HepG2 (cell line): ENCODE measurements around the gene UPF3A.

Source experiments
- CAMTA2 ChIP-seq: sonication (generic); formaldehyde crosslinking; IDR thresholded peaks from 2 replicates; pipeline ENCODE4 v1.4.0; 2020; ENCODE audit warnings: mild to moderate bottlenecking, missing genetic modification reagents, borderline replicate concordance
- FOSL2 ChIP-seq: sonication (generic); formaldehyde crosslinking; IDR thresholded peaks from 2 replicates; pipeline ENCODE4 v1.4.0; 2020; ENCODE audit warnings: missing genetic modification reagents
- POLR2A ChIP-seq, 2 experiments: IDR thresholded peaks; 2 replicates each; pipeline ENCODE4 v1.6.1; 2011; ENCODE audit warnings: low read depth in 2 of 2, low read length in 2 of 2, mild to moderate bottlenecking in 1 of 2, moderate library complexity in 1 of 2; ENCODE audit not compliant: insufficient read depth in 1 of 2
- PTBP1 ChIP-seq: fragments of 200-400 bp; formaldehyde crosslinking; IDR thresholded peaks from 2 replicates; pipeline ENCODE4 v1.6.1; 2018; ENCODE audit warnings: low read length, low read depth; ENCODE audit not compliant: poor library complexity, severe bottlenecking
- SP2 ChIP-seq: sonication (generic); formaldehyde crosslinking; IDR thresholded peaks from 2 replicates; pipeline ENCODE4 v1.5.1; 2020; ENCODE audit warnings: mild to moderate bottlenecking, missing genetic modification reagents
- ZNF136 ChIP-seq: sonication (generic); formaldehyde crosslinking; IDR thresholded peaks from 2 replicates; pipeline ENCODE4 v1.8.1; 2022; ENCODE audit warnings: low read depth, mild to moderate bottlenecking, moderate library complexity, missing genetic modification reagents
- TF ChIP-seq, protein P1 (sequence below): sonication (generic); formaldehyde crosslinking; IDR thresholded peaks from 2 replicates; pipeline ENCODE4 v1.9.0; 2022; ENCODE audit warnings: missing genetic modification reagents, mild to moderate bottlenecking, borderline replicate concordance
- TF ChIP-seq, protein P2 (sequence below): sonication (generic); formaldehyde crosslinking; IDR thresholded peaks from 2 replicates; pipeline ENCODE4 v1.4.0; 2020; ENCODE audit warnings: missing genetic modification reagents, borderline replicate concordance
- TF ChIP-seq, protein P3 (sequence below): sonication (generic); formaldehyde crosslinking; IDR thresholded peaks from 2 replicates; pipeline ENCODE4 v1.4.0; 2020; ENCODE audit warnings: missing genetic modification reagents, mild to moderate bottlenecking, borderline replicate concordance
- TF ChIP-seq, protein P4 (sequence below): sonication (generic); formaldehyde crosslinking; IDR thresholded peaks from 2 replicates; pipeline ENCODE4 v1.5.0; 2020; ENCODE audit warnings: mild to moderate bottlenecking, missing genetic modification reagents, moderate library complexity
- TF ChIP-seq, protein P5 (sequence below): sonication (generic); formaldehyde crosslinking; IDR thresholded peaks from 2 replicates; pipeline ENCODE4 v1.4.0; 2020; ENCODE audit warnings: missing genetic modification reagents, mild to moderate bottlenecking, borderline replicate concordance

DNA sequence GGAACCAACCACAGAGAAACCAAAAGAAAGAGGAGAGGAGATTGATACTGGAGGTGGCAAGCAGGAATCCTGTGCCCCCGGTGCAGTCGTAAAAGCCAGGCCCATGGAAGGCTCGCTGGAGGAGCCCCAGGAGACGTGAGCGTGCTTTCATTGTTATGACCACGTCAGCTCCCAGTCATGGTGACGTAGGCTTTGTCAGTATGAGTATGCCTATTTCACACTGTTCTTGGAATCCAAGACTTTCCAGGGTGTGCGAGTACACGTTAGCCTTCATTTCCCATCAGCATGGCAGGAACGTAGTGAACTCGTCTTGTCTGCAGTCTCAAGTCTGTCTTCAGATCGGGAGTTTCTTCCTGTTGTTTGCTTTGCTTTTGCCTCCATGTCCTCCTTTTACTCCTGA lies 17.5 kb downstream of the UPF3A start:
- TF ChIP-seq, protein P1, sequence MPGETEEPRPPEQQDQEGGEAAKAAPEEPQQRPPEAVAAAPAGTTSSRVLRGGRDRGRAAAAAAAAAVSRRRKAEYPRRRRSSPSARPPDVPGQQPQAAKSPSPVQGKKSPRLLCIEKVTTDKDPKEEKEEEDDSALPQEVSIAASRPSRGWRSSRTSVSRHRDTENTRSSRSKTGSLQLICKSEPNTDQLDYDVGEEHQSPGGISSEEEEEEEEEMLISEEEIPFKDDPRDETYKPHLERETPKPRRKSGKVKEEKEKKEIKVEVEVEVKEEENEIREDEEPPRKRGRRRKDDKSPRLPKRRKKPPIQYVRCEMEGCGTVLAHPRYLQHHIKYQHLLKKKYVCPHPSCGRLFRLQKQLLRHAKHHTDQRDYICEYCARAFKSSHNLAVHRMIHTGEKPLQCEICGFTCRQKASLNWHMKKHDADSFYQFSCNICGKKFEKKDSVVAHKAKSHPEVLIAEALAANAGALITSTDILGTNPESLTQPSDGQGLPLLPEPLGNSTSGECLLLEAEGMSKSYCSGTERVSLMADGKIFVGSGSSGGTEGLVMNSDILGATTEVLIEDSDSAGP = no peak
- TF ChIP-seq PTBP1 = no peak
- no peak for TF ChIP-seq CAMTA2 (CRISPR knock-in tag)
- no peak for TF ChIP-seq ZNF136 (CRISPR knock-in tag)
- TF ChIP-seq, protein P2, sequence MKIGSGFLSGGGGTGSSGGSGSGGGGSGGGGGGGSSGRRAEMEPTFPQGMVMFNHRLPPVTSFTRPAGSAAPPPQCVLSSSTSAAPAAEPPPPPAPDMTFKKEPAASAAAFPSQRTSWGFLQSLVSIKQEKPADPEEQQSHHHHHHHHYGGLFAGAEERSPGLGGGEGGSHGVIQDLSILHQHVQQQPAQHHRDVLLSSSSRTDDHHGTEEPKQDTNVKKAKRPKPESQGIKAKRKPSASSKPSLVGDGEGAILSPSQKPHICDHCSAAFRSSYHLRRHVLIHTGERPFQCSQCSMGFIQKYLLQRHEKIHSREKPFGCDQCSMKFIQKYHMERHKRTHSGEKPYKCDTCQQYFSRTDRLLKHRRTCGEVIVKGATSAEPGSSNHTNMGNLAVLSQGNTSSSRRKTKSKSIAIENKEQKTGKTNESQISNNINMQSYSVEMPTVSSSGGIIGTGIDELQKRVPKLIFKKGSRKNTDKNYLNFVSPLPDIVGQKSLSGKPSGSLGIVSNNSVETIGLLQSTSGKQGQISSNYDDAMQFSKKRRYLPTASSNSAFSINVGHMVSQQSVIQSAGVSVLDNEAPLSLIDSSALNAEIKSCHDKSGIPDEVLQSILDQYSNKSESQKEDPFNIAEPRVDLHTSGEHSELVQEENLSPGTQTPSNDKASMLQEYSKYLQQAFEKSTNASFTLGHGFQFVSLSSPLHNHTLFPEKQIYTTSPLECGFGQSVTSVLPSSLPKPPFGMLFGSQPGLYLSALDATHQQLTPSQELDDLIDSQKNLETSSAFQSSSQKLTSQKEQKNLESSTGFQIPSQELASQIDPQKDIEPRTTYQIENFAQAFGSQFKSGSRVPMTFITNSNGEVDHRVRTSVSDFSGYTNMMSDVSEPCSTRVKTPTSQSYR = no peak
- TF ChIP-seq, protein P3, sequence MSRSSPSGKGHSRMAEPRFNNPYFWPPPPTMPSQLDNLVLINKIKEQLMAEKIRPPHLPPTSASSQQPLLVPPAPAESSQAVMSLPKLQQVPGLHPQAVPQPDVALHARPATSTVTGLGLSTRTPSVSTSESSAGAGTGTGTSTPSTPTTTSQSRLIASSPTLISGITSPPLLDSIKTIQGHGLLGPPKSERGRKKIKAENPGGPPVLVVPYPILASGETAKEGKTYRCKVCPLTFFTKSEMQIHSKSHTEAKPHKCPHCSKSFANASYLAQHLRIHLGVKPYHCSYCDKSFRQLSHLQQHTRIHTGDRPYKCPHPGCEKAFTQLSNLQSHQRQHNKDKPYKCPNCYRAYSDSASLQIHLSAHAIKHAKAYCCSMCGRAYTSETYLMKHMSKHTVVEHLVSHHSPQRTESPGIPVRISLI (CRISPR knock-in tag) = no peak
- TF ChIP-seq, protein P4, sequence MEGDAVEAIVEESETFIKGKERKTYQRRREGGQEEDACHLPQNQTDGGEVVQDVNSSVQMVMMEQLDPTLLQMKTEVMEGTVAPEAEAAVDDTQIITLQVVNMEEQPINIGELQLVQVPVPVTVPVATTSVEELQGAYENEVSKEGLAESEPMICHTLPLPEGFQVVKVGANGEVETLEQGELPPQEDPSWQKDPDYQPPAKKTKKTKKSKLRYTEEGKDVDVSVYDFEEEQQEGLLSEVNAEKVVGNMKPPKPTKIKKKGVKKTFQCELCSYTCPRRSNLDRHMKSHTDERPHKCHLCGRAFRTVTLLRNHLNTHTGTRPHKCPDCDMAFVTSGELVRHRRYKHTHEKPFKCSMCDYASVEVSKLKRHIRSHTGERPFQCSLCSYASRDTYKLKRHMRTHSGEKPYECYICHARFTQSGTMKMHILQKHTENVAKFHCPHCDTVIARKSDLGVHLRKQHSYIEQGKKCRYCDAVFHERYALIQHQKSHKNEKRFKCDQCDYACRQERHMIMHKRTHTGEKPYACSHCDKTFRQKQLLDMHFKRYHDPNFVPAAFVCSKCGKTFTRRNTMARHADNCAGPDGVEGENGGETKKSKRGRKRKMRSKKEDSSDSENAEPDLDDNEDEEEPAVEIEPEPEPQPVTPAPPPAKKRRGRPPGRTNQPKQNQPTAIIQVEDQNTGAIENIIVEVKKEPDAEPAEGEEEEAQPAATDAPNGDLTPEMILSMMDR = no peak
- TF ChIP-seq SP2 (CRISPR knock-in tag) = no peak
- no peak for TF ChIP-seq FOSL2
- TF ChIP-seq POLR2A (IDR thresholded peaks at IDR 0.05; ENCODE audit: insufficient read depth in 1 of 2, low read depth in 2 of 2, low read length in 2 of 2) = no peak
- TF ChIP-seq, protein P5, sequence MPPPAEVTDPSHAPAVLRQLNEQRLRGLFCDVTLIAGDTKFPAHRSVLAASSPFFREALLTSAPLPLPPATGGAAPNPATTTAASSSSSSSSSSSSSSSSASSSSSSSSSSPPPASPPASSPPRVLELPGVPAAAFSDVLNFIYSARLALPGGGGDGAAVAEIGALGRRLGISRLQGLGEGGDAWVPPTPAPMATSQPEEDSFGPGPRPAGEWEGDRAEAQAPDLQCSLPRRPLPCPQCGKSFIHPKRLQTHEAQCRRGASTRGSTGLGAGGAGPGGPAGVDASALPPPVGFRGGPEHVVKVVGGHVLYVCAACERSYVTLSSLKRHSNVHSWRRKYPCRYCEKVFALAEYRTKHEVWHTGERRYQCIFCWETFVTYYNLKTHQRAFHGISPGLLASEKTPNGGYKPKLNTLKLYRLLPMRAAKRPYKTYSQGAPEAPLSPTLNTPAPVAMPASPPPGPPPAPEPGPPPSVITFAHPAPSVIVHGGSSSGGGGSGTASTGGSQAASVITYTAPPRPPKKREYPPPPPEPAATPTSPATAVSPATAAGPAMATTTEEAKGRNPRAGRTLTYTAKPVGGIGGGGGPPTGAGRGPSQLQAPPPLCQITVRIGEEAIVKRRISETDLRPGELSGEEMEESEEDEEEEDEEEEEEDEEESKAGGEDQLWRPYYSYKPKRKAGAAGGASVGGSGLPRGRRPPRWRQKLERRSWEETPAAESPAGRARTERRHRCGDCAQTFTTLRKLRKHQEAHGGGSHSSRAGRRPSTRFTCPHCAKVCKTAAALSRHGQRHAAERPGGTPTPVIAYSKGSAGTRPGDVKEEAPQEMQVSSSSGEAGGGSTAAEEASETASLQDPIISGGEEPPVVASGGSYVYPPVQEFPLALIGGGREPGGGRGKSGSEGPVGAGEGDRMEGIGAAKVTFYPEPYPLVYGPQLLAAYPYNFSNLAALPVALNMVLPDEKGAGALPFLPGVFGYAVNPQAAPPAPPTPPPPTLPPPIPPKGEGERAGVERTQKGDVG (CRISPR knock-in tag) = no peak
